Endothelial cell (in vitro differentiated cells): Measurements from ENCODE around the gene SKIC8. TPM values are rescaled to one million over a fixed set of nuclear protein-coding genes. Genes with fewer than 3 reads are reported as not detected.

Experiments
- DNase-seq: peaks from one replicate; pipeline ENCODE4 v3.0.0; 2021; ENCODE audit warnings: low spot score
- H3K27ac Mint-ChIP-seq: one replicate; pipeline ENCODE4 v1.8.0; 2021; ENCODE audit warnings: mixed read lengths, inconsistent platforms; ENCODE audit not compliant: unreplicated experiment
- H3K27me3 Mint-ChIP-seq: one replicate; pipeline ENCODE4 v1.8.0; 2021; ENCODE audit warnings: mild to moderate bottlenecking, moderate library complexity, mixed read lengths, inconsistent platforms; ENCODE audit not compliant: unreplicated experiment
- H3K36me3 Mint-ChIP-seq: one replicate; pipeline ENCODE4 v1.8.0; 2021; ENCODE audit warnings: mild to moderate bottlenecking, low read depth, mixed read lengths, inconsistent platforms; ENCODE audit not compliant: unreplicated experiment
- H3K4me1 Mint-ChIP-seq: one replicate; pipeline ENCODE4 v1.8.0; 2021; ENCODE audit warnings: mild to moderate bottlenecking, mixed read lengths, inconsistent platforms; ENCODE audit not compliant: unreplicated experiment
- H3K4me3 Mint-ChIP-seq: one replicate; pipeline ENCODE4 v1.8.0; 2021; ENCODE audit warnings: mild to moderate bottlenecking, mixed read lengths, inconsistent platforms; ENCODE audit not compliant: unreplicated experiment
- H3K9me3 Mint-ChIP-seq: one replicate; pipeline ENCODE4 v1.8.0; 2021; ENCODE audit warnings: mixed read lengths, inconsistent platforms; ENCODE audit not compliant: unreplicated experiment
- CTCF ChIP-seq: fragments of 200-600 bp; sonication (generic); IDR thresholded peaks from one replicate; pipeline ENCODE4 v1.5.0; 2021; ENCODE audit warnings: antibody characterized with exemption; ENCODE audit not compliant: unreplicated experiment
- total RNA-seq: library from RNA; stranded (reverse); fragmentation: NEBNext Ultra II Directional; extraction: Animal tissue kit (Norgen Biotek cat#: 25700); gene quantifications from one replicate; pipeline ENCODE4 v1.2.1, GENCODE V29; 2021; ENCODE audit not compliant: unreplicated experiment

Gene SKIC8
- total RNA-seq, 1 donor from 2014 or later, result 43.9 TPM

GRCh38 chr15:78280319-78281072, 18.9 kb downstream of the SKIC8 start:
- DNase-seq, result no peak
- Mint-ChIP-seq H3K27ac (no peak overlapping the region), H3K4me1 (peaks cover 10% of the 10 kb centered on the region), H3K27me3 (peaks cover 3% of the 10 kb centered on the region), H3K4me3 (no peak overlapping the region), H3K9me3 (no peaks in the 10 kb centered on the region), H3K36me3 (peaks cover 4% of the 10 kb centered on the region)
- no peak for TF ChIP-seq CTCF

GRCh38 chr15:78276064-78276943, 23.1 kb downstream of the SKIC8 start:
- no peak overlapping the region for H3K27ac Mint-ChIP-seq

GRCh38 chr15:78274994-78275393, 24.4 kb downstream of the SKIC8 start:
- H3K36me3 Mint-ChIP-seq, result no peaks in the 10 kb centered on the region
- peaks cover 3% of the 10 kb centered on the region for H3K27me3 Mint-ChIP-seq
- no peak for DNase-seq
- no peak for TF ChIP-seq CTCF
- no peaks in the 10 kb centered on the region for H3K9me3 Mint-ChIP-seq
- H3K4me3 Mint-ChIP-seq, result no peak overlapping the region
- no peak overlapping the region for H3K27ac Mint-ChIP-seq
- H3K4me1 Mint-ChIP-seq, result peaks cover 10% of the 10 kb centered on the region

More at GRCh38 chr15:78276064-78276943, 23.1 kb downstream of the SKIC8 start:
- peaks cover 3% of the 10 kb centered on the region for H3K27me3 Mint-ChIP-seq
- no peaks in the 10 kb centered on the region for H3K9me3 Mint-ChIP-seq
- H3K36me3 Mint-ChIP-seq, result no peaks in the 10 kb centered on the region
- H3K4me1 Mint-ChIP-seq, result peaks cover 10% of the 10 kb centered on the region
- no peak overlapping the region for H3K4me3 Mint-ChIP-seq
- TF ChIP-seq CTCF, result no peak
- DNase-seq, result no peak

- peaks cover 2% of the 10 kb centered on the region for H3K4me1 Mint-ChIP-seq
- H3K9me3 Mint-ChIP-seq, result no peaks in the 10 kb centered on the region
- H3K27ac Mint-ChIP-seq, result no peak overlapping the region
- no peak for TF ChIP-seq CTCF
- DNase-seq, result no peak
- no peak overlapping the region for H3K4me3 Mint-ChIP-seq
- no peaks in the 10 kb centered on the region for H3K36me3 Mint-ChIP-seq
- H3K27me3 Mint-ChIP-seq, result peaks cover 1% of the 10 kb centered on the region
These were observed 26.6 kb downstream of the SKIC8 start for GRCh38 chr15:78272776-78273175.
